AG10803 (cell line): ENCODE results near the gene UNC5B.

Experiments
- DNase-seq: peaks from one replicate; pipeline ENCODE4 v3.0.0; 2010; ENCODE audit warnings: low read depth
- H3K4me3 ChIP-seq: 2 replicates; pipeline ENCODE4 v1.5.1; 2011; ENCODE audit warnings: mild to moderate bottlenecking, low read length, control low read depth
- CTCF ChIP-seq: conservative IDR thresholded peaks from 2 replicates; pipeline ENCODE4 v1.5.1; 2011; ENCODE audit warnings: mild to moderate bottlenecking, low read length, control low read depth, inconsistent platforms

The UNC5B gene

GRCh38 chr10:71274901-71275796 is 62.8 kb downstream of the UNC5B start:
- DNase-seq = no peak
- H3K4me3 ChIP-seq = no peak overlapping the region
- TF ChIP-seq CTCF = no peak

GRCh38 chr10:71276873-71277272 is 64.5 kb downstream of the UNC5B start:
- DNase-seq = no peak
- no peak for TF ChIP-seq CTCF
- no peak overlapping the region for H3K4me3 ChIP-seq

GRCh38 chr10:71277914-71278665 is 65.7 kb downstream of the UNC5B start:
- no peak overlapping the region for H3K4me3 ChIP-seq
- no peak for TF ChIP-seq CTCF
- no peak for DNase-seq

GRCh38 chr10:71278691-71279588 is 66.6 kb downstream of the UNC5B start:
- no peak overlapping the region for H3K4me3 ChIP-seq
- no peak for DNase-seq
- no peak for TF ChIP-seq CTCF

GRCh38 chr10:71279590-71280170 is 67.3 kb downstream of the UNC5B start:
- TF ChIP-seq CTCF = no peak
- H3K4me3 ChIP-seq = no peak overlapping the region
- no peak for DNase-seq

- TF ChIP-seq CTCF = no peak
- H3K4me3 ChIP-seq = no peak overlapping the region
- DNase-seq = no peak
Measured at GRCh38 chr10:71280216-71280615, 67.8 kb downstream of the UNC5B start.
